ENCODE measurements around the gene MLLT1. TPM values are rescaled to one million over a fixed set of nuclear protein-coding genes. Genes with fewer than 3 reads are reported as not detected.

The MLLT1 gene
- total RNA-seq, 1 experiment from 2014 or later: 58.3 TPM

DNA sequence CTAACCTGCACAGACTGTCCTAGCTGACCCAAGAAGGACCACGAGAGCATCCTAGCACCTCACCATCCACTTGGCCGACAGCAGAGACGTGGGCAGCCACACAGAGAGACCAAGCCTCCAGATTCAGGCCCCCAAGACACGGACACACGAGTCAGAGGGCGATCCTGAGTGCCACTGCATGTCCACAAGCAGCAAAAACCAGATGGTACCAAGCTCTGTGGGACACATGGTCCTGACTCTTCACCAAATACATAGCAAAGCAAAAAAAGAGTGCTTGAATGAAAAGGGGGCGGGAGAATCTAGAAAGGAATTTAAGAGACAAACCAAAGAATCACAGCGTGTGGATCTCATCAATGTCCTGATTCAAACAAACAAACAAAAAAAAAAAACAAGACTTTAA is 45.2 kb downstream of the MLLT1 start:
- TF ChIP-seq POLR2AphosphoS5 (IDR thresholded peaks at IDR 0.05; ENCODE audit: low read depth, low read length): no peak
- TF ChIP-seq, protein P1, sequence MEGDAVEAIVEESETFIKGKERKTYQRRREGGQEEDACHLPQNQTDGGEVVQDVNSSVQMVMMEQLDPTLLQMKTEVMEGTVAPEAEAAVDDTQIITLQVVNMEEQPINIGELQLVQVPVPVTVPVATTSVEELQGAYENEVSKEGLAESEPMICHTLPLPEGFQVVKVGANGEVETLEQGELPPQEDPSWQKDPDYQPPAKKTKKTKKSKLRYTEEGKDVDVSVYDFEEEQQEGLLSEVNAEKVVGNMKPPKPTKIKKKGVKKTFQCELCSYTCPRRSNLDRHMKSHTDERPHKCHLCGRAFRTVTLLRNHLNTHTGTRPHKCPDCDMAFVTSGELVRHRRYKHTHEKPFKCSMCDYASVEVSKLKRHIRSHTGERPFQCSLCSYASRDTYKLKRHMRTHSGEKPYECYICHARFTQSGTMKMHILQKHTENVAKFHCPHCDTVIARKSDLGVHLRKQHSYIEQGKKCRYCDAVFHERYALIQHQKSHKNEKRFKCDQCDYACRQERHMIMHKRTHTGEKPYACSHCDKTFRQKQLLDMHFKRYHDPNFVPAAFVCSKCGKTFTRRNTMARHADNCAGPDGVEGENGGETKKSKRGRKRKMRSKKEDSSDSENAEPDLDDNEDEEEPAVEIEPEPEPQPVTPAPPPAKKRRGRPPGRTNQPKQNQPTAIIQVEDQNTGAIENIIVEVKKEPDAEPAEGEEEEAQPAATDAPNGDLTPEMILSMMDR (IDR thresholded peaks at IDR 0.05): no peak
- TF ChIP-seq TCF7L2 (IDR thresholded peaks at IDR 0.05; ENCODE audit: low read depth, low read length): no peak
- TF ChIP-seq, protein P2, sequence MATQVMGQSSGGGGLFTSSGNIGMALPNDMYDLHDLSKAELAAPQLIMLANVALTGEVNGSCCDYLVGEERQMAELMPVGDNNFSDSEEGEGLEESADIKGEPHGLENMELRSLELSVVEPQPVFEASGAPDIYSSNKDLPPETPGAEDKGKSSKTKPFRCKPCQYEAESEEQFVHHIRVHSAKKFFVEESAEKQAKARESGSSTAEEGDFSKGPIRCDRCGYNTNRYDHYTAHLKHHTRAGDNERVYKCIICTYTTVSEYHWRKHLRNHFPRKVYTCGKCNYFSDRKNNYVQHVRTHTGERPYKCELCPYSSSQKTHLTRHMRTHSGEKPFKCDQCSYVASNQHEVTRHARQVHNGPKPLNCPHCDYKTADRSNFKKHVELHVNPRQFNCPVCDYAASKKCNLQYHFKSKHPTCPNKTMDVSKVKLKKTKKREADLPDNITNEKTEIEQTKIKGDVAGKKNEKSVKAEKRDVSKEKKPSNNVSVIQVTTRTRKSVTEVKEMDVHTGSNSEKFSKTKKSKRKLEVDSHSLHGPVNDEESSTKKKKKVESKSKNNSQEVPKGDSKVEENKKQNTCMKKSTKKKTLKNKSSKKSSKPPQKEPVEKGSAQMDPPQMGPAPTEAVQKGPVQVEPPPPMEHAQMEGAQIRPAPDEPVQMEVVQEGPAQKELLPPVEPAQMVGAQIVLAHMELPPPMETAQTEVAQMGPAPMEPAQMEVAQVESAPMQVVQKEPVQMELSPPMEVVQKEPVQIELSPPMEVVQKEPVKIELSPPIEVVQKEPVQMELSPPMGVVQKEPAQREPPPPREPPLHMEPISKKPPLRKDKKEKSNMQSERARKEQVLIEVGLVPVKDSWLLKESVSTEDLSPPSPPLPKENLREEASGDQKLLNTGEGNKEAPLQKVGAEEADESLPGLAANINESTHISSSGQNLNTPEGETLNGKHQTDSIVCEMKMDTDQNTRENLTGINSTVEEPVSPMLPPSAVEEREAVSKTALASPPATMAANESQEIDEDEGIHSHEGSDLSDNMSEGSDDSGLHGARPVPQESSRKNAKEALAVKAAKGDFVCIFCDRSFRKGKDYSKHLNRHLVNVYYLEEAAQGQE (IDR thresholded peaks at IDR 0.05; ENCODE audit: insufficient read depth in 1 of 2, low read depth in 2 of 2, low read length in 1 of 2): no peak
- TF ChIP-seq SIN3A (IDR thresholded peaks at IDR 0.05; ENCODE audit: borderline replicate concordance, insufficient read depth, low read depth, low read length): no peak
- DNase-seq (ENCODE audit: low read depth, low spot score) (no peak), ATAC-seq (no peak)
- BruUV-seq (replicated peaks): no TSS peak
- in situ Hi-C loops (cut with HindIII; ENCODE audit: low pct_unique_long_range_greater_than_20kb, low sequenced_read_pairs) (no loop called here), intact Hi-C loops (cut with micrococcal nuclease; ENCODE audit: unreplicated experiment) (no loop called here)
- Histone ChIP-seq H3K36me3 (ENCODE audit: control insufficient read depth, insufficient read depth, low read length) (no peaks in the 10 kb centered on the region), H3K27ac (ENCODE audit: low read length) (no peak overlapping the region), H3K4me3 (ENCODE audit: low read depth in 2 of 2, low read length in 2 of 2) (no peak overlapping the region), H3K27me3 (ENCODE audit: control insufficient read depth, insufficient read depth, low read length) (no peaks in the 10 kb centered on the region), H3K9me3 (ENCODE audit: control insufficient read depth, insufficient read depth, low read depth, low read length) (no peaks in the 10 kb centered on the region), H3K4me1 (ENCODE audit: control insufficient read depth, insufficient read depth, low read length) (no peaks in the 10 kb centered on the region)
- ChIA-PET CTCF (no interaction called here), POLR2A (no interaction called here)

DNA sequence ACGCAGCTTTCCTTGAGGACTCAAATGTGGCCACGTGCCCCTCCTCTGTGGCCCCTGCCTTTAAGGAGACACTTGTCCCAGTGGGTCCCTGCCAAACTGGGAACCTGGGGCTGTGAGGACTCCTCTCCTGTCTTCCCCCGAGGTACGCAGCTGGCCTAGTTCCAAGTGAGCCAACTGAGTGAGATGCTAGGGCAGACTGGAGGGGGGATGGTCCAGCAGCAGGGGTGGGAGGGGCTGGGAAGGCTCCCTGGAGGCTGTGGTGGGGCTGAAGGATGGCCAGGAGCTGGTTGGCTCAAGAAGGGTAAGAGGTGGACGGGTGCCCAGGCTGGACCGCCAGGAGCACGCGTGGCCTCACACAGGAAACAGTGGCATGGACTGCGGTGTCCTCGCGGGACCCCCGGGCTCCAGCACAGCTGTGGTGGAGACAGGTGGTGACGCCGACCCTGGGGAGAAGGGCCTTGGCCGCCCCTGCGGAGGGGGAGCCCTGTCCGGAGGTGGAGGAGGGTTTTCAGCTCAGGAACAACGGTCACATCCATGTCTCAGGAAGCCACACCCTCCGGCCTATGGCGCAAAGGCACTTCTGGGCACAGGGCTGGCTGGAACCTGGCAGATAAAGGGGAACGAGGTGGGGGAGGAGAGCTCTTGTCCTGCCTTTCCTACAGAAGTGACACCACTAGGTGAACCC is 45.8 kb downstream of the MLLT1 start:
- no TSS peak for BruUV-seq (replicated peaks)
- ChIA-PET POLR2A (no interaction called here), CTCF (no interaction called here)
- H3K9me3 ChIP-seq (ENCODE audit: control insufficient read depth, insufficient read depth, low read depth, low read length): no peaks in the 10 kb centered on the region
- H3K4me3 ChIP-seq (ENCODE audit: low read depth in 2 of 2, low read length in 2 of 2): no peak overlapping the region
- DNase-seq (ENCODE audit: low read depth, low spot score) (no peak), ATAC-seq (0 out of 2 replicates have a peak, but pooled peaks have one; percentile 25)
- TF ChIP-seq, protein P1 (IDR thresholded peaks at IDR 0.05): no peak
- TF ChIP-seq POLR2AphosphoS5 (IDR thresholded peaks at IDR 0.05; ENCODE audit: low read depth, low read length): no peak
- TF ChIP-seq TCF7L2 (IDR thresholded peaks at IDR 0.05; ENCODE audit: low read depth, low read length): no peak
- no peak for TF ChIP-seq SIN3A (IDR thresholded peaks at IDR 0.05; ENCODE audit: borderline replicate concordance, insufficient read depth, low read depth, low read length)
- TF ChIP-seq, protein P2 (IDR thresholded peaks at IDR 0.05; ENCODE audit: insufficient read depth in 1 of 2, low read depth in 2 of 2, low read length in 1 of 2): no peak
- no peak overlapping the region for H3K27ac ChIP-seq (ENCODE audit: low read length)
- H3K4me1 ChIP-seq (ENCODE audit: control insufficient read depth, insufficient read depth, low read length): no peaks in the 10 kb centered on the region
- intact Hi-C loops (cut with micrococcal nuclease; ENCODE audit: unreplicated experiment) (no loop called here), in situ Hi-C loops (cut with HindIII; ENCODE audit: low pct_unique_long_range_greater_than_20kb, low sequenced_read_pairs) (no loop called here)
- no peaks in the 10 kb centered on the region for H3K36me3 ChIP-seq (ENCODE audit: control insufficient read depth, insufficient read depth, low read length)
- H3K27me3 ChIP-seq (ENCODE audit: control insufficient read depth, insufficient read depth, low read length): no peaks in the 10 kb centered on the region

Measured in Panc1 (cell line).